MCF 10A (cell line): ENCODE data around the gene SH3RF1. TPM values are rescaled to one million over a fixed set of nuclear protein-coding genes. Genes with fewer than 3 reads are reported as not detected.
A peak's percentile ranks its signal among the peaks of the same experiment; 100 is the strongest.

Source experiments
- BruUV-seq: library from RNA; stranded (reverse); fragments of 400-500 nt; replicated peaks from 2 replicates; lab custom pipeline; 2021; lab: Mats Ljungman, UMichigan
- CTCF ChIA-PET: fragments of 300-600 bp; sonication (Branson Sonifier 250); formaldehyde crosslinking; extraction: SDS; loops from one replicate; lab custom pipeline; 2021; ENCODE audit warnings: antibody characterized with exemption, inconsistent platforms; lab: Yijun Ruan, JAX
- POLR2A ChIA-PET: fragments of 300-600, 350-650 bp; sonication (Branson Sonifier 250); formaldehyde crosslinking; extraction: SDS; loops from one replicate; lab custom pipeline; 2020; ENCODE audit warnings: antibody characterized with exemption, inconsistent platforms; lab: Yijun Ruan, JAX
- DNase-seq: peaks from one replicate; pipeline ENCODE4 v3.0.0-alpha.2; 2018; ENCODE audit not compliant: unreplicated experiment
- H3K27ac Mint-ChIP-seq: one replicate; pipeline ENCODE4 v1.8.0; 2022; ENCODE audit warnings: mild to moderate bottlenecking, low read depth, mixed read lengths; ENCODE audit not compliant: unreplicated experiment
- H3K27me3 Mint-ChIP-seq: one replicate; pipeline ENCODE4 v1.8.0; 2022; ENCODE audit warnings: mixed read lengths; ENCODE audit not compliant: insufficient read depth, unreplicated experiment
- H3K36me3 Mint-ChIP-seq: one replicate; pipeline ENCODE4 v1.8.0; 2022; ENCODE audit warnings: mild to moderate bottlenecking, moderate library complexity, mixed read lengths; ENCODE audit not compliant: insufficient read depth, unreplicated experiment
- H3K4me1 Mint-ChIP-seq: one replicate; pipeline ENCODE4 v1.8.0; 2022; ENCODE audit warnings: mixed read lengths; ENCODE audit not compliant: insufficient read depth, unreplicated experiment
- H3K4me3 Mint-ChIP-seq: one replicate; pipeline ENCODE4 v1.8.0; 2022; ENCODE audit warnings: mild to moderate bottlenecking, moderate library complexity, mixed read lengths; ENCODE audit not compliant: unreplicated experiment
- H3K9me3 Mint-ChIP-seq: one replicate; pipeline ENCODE4 v1.8.0; 2022; ENCODE audit warnings: mixed read lengths; ENCODE audit not compliant: unreplicated experiment
- CTCF ChIP-seq: fragments of 200-600 bp; IDR thresholded peaks from one replicate; pipeline ENCODE4 v1.8.0; 2022; ENCODE audit warnings: antibody characterized with exemption, mild to moderate bottlenecking; ENCODE audit not compliant: unreplicated experiment
- intact Hi-C: fragments of 100-400 bp; cut with micrococcal nuclease; formaldehyde crosslinking; loops from 2 replicates; pipeline ENCODE4 v1.14.1; 2022
- total RNA-seq: library from RNA; stranded (reverse); gene quantifications from 2 replicates; pipeline ENCODE4 v1.2.3, GENCODE V29; 2022

The SH3RF1 gene
- total RNA-seq, 1 experiment from 2014 or later, result 17.4 TPM

- ChIA-PET CTCF (interaction anchor here (1.0 to 1.5 kb wide), 3 partner anchors 10 to 26 kb away, joined by 5 read pairs; no protein-coding TSS in a partner anchor), POLR2A (interaction anchor here (0.6 to 1.4 kb wide), 6 partner anchors 9 to 139 kb away, joined by 3 to 6 read pairs (median 4); no protein-coding TSS in a partner anchor)
- no peaks in the 10 kb centered on the region for H3K9me3 Mint-ChIP-seq
- intact Hi-C loops, result no loop called here
- no peak for TF ChIP-seq CTCF
- H3K4me1 Mint-ChIP-seq, result peaks cover 39% of the 10 kb centered on the region
- no peak for DNase-seq
- no peaks in the 10 kb centered on the region for H3K27me3 Mint-ChIP-seq
- H3K36me3 Mint-ChIP-seq, result no peaks in the 10 kb centered on the region
- H3K4me3 Mint-ChIP-seq, result no peak overlapping the region
- no TSS peak for BruUV-seq
- H3K27ac Mint-ChIP-seq, result no peak overlapping the region
These were observed 14.6 kb downstream of the SH3RF1 start for GRCh38 chr4:169256101-169256612.

GRCh38 chr4:169254546-169254983 is 16.2 kb downstream of the SH3RF1 start:
- CTCF ChIA-PET, result interaction anchor here (0.5 to 1.2 kb wide), 3 partner anchors 10 to 278 kb away, joined by 4 to 7 read pairs (median 4); partner anchors contain the start of gene CBR4
- no peaks in the 10 kb centered on the region for H3K27me3 Mint-ChIP-seq
- no TSS peak for BruUV-seq

GRCh38 chr4:169253904-169254303 is 16.9 kb downstream of the SH3RF1 start:
- Mint-ChIP-seq H3K9me3 (no peaks in the 10 kb centered on the region), H3K4me1 (peaks cover 58% of the 10 kb centered on the region), H3K27me3 (no peaks in the 10 kb centered on the region), H3K4me3 (no peak overlapping the region), H3K36me3 (no peaks in the 10 kb centered on the region), H3K27ac (no peak overlapping the region)
- POLR2A ChIA-PET, result interaction anchor here (2.4 to 3.7 kb wide), 2 partner anchors 15 to 16 kb away, joined by 17 to 27 read pairs; partner anchors contain the start of gene SH3RF1
- no peak for DNase-seq
- CTCF ChIA-PET, result interaction anchor here (0.6 to 1.3 kb wide), 3 partner anchors 11 to 594 kb away, joined by 3 to 7 read pairs (median 4); no protein-coding TSS in a partner anchor
- BruUV-seq, result no TSS peak
- intact Hi-C loops, result no loop called here
- TF ChIP-seq CTCF, result no peak

More at GRCh38 chr4:169254546-169254983, 16.2 kb downstream of the SH3RF1 start:
- DNase-seq, result peak; percentile 73
- H3K4me3 Mint-ChIP-seq, result peak overlapping the region; percentile 5
- POLR2A ChIA-PET, result interaction anchor here (1.0 to 3.7 kb wide), 4 partner anchors 11 to 16 kb away, joined by 3 to 27 read pairs (median 10); partner anchors contain the start of gene SH3RF1
- H3K27ac Mint-ChIP-seq, result peak overlapping the region; percentile 7
- H3K36me3 Mint-ChIP-seq, result no peaks in the 10 kb centered on the region
- H3K4me1 Mint-ChIP-seq, result peaks cover 54% of the 10 kb centered on the region
- TF ChIP-seq CTCF, result no peak
- intact Hi-C loops, result no loop called here
- no peaks in the 10 kb centered on the region for H3K9me3 Mint-ChIP-seq

- intact Hi-C loops, result no loop called here
- H3K4me1 Mint-ChIP-seq, result peaks cover 58% of the 10 kb centered on the region
- no peak overlapping the region for H3K4me3 Mint-ChIP-seq
- H3K27me3 Mint-ChIP-seq, result no peaks in the 10 kb centered on the region
- H3K36me3 Mint-ChIP-seq, result no peaks in the 10 kb centered on the region
- no peak for DNase-seq
- ChIA-PET POLR2A (interaction anchor here (1.9 to 3.7 kb wide), 3 partner anchors 15 to 24 kb away, joined by 5 to 27 read pairs (median 17); partner anchors contain the start of gene SH3RF1), CTCF (interaction anchor here (0.6 to 1.5 kb wide), 7 partner anchors 10 to 265 kb away, joined by 3 to 7 read pairs (median 4); no protein-coding TSS in a partner anchor)
- BruUV-seq, result no TSS peak
- H3K27ac Mint-ChIP-seq, result no peak overlapping the region
- H3K9me3 Mint-ChIP-seq, result no peaks in the 10 kb centered on the region
- TF ChIP-seq CTCF, result no peak
These were observed 17.6 kb downstream of the SH3RF1 start for GRCh38 chr4:169253113-169253671.
